T-helper 22 cell (primary cell): ENCODE results near the gene ADAMTS15.
A peak's percentile ranks its signal among the peaks of the same experiment; 100 is the strongest.

Experiments used
- DNase-seq: peaks from one replicate; pipeline ENCODE4 v3.0.0-alpha.2; 2020; ENCODE audit warnings: low read depth

Gene ADAMTS15

DNA sequence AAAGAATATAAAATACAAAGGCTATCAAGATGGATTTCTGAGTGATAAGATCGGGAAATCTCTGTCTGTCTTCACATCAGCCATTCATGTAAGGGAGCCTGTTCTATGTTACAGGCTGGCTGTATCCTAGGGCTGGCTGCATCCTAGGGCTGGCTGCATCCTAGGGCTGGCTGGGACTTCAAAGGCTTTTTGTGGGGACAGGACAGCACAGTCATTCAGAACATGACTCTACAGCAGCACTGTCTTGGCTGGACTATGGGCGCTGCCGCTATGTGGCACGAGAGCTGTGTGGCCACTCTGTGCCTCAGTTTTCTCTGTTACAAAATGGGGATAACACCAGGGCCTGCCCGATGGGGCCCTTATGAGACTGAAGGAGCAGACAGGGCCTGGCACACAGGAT is 30.2 kb upstream of the ADAMTS15 start:
- no peak for DNase-seq

- DNase-seq: no peak
Observed at GRCh38 chr11:130418756-130419155, 29.7 kb upstream of the ADAMTS15 start.

DNA sequence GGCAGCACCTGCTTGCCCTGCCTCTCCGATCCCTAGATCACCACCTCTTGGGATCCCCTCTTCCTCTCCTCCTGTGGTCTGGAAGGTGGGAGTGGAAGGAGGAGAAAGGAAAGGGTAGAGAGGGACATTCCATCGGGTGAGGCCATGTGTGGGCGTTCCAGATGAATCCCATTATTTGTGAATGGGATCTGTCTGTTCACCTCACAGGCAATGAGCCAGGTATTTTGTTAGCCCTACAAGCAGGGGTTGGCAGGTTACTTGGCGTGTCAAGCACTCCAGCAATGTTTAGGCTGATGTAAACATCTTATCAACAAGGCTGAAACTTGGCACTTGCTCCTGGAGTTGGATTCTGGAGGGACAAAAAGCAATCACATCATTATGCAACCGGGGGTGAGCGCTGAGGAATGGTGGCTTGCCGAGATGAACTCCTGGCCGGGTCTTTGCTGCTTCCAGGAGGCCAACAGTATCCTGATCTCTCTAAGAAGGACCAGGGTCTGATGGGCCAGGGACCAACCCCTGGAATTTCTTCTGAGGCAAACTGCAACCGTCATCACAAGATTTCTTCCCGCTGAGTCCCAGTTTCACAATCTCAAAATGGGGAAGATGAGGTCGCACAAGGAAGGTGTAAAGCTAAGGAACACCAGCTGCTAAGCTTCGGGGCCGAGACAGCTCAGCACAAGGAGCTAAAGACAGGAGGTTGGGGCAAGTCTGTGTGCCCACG is 27.8 kb upstream of the ADAMTS15 start:
- no peak for DNase-seq

DNA sequence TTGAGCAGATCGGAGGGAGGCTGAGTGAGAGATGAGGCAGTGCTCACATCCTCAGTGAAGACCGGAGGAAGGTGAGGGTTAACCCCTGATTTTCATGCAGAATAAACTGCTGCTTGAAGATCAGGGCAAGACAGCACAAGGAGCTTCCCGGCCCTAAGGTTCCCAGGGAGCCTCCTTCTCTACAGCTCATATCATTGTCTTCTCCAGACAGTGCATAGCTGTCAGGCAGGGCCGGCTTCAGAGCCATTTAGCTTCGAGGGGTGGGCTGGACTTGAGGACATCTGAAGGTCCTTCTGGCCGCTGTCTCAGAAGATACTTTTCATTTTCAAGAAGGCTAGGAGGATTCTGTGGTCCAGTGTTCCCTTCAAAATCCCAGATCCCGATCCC is 27.3 kb upstream of the ADAMTS15 start:
- DNase-seq: no peak

DNA sequence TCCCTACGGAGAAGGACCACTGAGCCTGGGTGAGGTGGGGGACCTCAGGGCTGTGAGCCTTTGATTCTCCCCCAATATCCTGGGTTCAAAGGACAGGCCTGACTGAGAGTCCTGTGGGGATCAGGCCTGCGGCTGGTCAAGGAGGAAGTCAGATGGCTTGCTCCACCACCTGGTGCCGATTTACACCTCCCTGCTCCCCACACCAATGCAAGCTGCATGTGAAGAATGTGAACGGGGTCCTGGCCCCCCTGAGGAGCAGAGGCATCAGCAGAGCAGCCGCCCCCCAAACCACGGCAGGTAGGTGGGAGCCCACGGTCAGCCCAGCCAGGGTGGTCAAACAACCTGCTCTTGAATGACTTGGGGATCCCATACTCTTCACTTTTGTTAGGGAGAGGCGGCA is 26.7 kb upstream of the ADAMTS15 start:
- DNase-seq: no peak

DNA sequence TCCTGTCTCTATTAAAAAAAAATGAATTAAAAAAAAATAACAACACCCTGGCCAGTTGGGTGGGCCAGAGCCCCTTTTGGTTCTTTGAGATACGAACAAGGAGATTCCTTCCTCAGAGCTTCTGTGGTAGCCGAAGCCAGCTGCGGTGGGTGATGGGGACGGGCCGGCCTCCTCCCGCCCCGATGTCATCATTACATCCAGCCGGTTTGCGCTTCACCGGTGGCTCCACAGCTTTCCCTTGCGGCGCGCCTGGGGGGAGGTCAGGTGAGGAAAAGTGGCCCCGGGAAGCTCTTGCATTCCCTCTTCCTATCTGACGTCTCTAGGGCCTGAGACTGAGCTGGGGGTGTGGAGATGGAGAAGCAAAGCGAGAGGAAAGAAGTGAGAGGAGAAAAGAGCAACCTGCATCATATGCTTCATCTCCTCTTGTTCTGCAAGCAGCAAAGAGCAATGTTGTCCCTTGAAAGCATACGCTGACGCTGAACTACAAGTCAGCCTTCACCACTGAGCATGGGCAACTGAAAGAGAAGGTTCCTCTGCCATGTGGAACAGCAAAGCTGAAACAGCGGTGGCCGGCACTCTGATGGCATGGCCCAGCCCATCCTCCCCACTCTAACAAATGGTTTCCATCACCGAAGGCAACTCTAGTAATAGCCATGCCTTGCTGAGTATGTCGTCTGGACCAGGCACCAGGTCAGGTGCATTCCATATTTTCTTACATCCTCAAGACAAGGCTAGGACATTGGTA is 26.0 kb upstream of the ADAMTS15 start:
- DNase-seq: no peak

DNA sequence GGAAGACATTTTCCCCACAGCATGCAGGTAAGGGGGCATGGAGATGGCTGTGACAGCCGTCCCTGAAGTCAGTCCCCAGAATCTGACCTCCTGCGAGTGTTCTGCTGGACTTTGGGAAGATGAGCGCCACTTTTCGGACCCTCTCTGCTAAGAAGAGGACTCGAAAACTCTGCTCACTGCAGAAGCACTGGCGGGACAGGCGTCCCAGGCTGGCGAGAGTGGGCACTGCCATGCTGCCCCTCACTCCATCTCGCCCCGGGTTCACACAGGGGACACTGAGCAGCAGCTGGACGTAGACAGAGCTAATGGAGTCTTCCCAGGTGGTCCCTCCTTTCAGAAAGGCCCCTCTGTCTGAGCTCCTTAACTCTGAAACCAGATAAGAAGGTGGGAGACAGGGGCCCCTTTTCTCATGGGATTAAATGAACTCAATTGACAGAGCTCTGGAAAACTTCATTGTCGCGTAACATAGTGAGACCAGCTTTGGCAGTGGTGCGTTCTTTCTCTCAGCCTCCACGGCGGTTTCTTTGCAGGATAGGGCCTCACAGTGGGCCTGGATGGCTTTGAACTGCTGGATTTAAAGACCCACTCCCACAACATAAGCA is 24.8 kb upstream of the ADAMTS15 start:
- DNase-seq: no peak

- DNase-seq: no peak
Observed at GRCh38 chr11:130424613-130425140, 23.8 kb upstream of the ADAMTS15 start.

- DNase-seq: no peak
Observed at GRCh38 chr11:130425156-130425555, 23.3 kb upstream of the ADAMTS15 start.

DNA sequence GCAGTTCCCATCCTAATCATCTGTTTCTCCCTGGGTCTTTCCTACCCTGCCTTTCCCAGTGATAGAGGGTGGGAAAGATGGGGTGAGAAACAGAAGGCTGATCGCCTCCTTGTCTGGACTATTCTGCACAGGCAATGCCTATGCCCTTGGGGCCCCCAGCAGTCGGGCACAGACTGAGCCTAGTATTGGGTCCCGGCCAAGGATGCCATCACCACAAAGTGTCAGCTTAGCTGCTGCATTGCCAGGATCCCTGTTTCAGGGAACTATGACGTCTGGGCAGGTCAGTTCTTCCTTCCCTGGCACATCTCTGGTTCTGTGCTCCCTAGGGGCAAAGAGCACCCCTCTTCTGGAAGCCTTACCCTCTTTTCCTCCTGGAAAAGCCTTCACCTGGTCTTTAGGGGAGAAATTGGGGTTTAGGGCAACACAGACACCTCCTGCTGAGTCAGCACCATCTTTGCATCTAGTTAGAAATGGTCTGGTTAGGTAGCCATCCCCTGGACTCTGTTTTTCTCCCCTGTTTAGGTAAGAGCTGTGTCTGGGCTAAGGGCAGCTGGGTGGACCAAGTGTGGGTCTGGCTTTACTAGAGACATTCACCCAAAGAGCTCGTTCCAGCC is 22.1 kb upstream of the ADAMTS15 start:
- no peak for DNase-seq

DNA sequence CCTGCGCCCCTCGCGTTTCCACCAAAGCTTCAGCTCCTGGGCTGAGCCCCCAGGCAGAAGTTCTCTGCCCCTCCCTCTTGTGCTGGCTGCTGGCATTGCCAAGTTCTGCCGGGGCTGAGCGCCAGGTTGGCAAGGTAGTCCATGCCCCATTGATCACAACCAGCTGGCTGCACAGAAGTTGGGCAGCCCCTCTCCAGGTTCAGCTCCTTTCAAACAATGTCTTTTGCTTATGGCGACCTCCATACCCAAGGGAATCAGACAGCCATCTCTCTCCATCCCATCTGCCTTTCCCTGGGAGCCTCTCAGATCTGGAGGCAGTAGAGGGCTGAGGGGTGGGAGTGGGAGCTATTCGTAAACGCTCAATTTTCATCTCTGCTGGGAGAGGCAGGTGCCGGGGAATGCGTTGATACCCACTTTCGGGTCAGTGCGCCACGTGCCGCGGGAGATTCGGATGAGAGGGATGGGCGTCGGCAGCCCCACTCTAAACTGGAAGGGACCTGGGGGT is 21.6 kb upstream of the ADAMTS15 start:
- DNase-seq: no peak

GRCh38 chr11:130427581-130428315 is 20.7 kb upstream of the ADAMTS15 start:
- DNase-seq: no peak

DNA sequence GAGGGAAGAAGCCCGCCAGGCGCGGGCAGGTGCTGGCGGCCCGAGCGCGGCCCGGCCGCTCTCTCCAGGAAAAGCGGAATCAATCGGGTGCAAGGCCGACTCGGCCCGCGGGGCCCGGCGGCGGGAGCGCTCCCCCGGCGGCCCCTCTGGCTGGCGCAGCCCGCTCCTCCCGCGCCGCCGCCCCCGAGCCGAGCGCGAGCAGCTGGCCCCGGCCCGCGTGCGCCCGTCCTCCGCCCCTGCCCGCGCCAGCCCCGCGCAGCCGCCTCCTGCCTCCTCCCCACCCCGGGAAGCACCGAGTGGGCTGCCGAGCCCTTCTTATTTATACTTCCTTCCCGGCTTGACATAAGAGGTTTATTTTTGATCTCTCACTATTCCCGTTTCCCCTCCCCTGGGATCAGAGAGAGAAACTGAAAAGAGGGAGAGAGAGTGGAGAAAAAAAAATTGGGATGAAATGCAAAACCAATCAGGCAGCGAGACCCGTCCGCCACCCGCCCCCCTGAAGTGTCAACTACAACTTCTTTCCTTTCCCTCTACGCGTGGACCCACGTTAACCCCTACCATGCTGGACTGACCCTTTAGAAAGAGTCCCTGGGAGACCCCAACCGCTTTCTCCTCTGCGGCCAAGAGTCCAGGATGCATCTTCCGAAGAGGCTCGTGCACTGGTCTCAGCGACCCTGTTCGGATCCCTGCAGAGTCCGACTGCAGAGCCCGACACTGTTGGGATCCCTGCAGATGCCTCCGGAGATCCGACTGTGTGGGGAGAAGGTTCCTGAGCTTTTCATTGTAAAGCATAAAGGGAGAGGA is 19.9 kb upstream of the ADAMTS15 start, which contains the start of gene ADAMTS8:
Gene ADAMTS8, minus strand, starts transcription at position 294 of the 804 bp plus-strand sequence. CDS start 323 bp downstream, outside the sequence.
- DNase-seq: no peak

- DNase-seq: no peak
Observed at GRCh38 chr11:130429120-130429681, 19.2 kb upstream of the ADAMTS15 start.

DNA sequence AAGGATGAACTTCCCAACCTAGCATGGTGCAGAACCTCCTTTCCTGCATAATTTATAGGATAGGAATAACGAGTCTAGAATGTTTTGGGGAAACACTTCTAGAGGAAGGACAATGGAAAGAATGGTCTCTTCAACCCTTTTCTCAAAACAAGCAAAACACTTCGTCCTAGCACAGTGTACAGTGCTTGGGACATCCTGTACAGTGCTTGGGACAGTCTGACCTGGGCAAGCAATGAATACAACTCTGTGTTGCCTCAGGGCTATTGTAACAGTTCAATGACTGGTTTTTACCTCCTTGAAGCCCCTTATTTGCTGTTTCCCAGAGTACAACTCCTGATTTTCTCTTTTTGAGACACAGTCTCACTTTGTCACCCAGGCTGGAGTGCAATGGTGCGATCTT is 18.5 kb upstream of the ADAMTS15 start:
- no peak for DNase-seq

GRCh38 chr11:130431331-130431773 is 17.1 kb upstream of the ADAMTS15 start:
- DNase-seq: peak; percentile 31

DNA sequence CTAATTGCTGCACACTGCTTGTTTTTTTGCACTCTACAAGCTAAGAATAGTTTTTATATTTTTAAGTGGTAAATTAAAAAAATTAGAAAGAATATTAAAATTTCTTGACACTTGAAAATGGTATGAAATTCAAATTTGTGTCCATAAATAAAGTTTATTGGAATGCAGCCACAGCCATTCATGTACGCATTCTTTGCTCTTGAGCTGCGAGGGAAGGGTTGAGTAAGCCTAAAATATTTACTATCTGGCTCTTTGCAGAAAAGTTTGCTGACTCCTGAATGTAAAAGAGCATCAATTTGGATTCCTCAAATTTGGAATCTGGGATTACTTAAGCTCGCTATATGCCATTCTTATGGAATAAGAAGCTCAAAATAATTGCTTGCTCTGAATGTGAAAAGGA is 16.6 kb upstream of the ADAMTS15 start:
- no peak for DNase-seq

GRCh38 chr11:130433357-130433756 is 15.1 kb upstream of the ADAMTS15 start:
- no peak for DNase-seq

DNA sequence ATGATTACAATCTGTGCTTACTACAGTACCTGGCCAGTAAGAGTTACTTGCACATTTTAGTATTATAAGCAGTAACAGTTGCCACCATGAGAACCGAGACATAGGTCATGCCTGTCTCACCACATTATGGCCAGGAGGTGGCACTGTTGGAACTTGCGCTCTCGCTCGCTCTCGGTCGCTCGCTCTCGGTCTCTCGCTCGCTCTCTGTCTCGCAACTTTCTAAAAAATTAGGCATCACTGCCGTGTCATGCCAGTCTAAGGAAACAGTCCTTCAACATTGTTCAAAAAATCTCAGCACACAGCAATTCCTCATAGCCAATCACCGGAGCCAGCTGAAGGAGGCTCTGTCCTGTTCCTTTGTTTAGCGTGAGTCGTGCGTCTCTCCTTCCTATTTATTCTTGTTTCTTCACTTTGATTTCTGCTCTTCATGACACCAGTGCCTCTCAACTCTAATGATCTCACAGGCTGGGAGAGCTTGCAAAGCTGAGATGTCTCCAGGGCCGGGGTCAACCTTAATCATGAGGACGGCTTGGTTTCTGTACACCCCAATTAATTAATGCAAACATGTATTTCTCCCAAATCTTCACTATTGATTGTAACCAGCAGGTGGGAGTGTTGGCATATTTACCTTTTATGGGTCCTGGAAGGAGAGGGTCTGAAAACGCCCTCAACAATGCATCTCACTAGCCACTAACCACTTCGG is 13.8 kb upstream of the ADAMTS15 start:
- peak; percentile 17 for DNase-seq

DNA sequence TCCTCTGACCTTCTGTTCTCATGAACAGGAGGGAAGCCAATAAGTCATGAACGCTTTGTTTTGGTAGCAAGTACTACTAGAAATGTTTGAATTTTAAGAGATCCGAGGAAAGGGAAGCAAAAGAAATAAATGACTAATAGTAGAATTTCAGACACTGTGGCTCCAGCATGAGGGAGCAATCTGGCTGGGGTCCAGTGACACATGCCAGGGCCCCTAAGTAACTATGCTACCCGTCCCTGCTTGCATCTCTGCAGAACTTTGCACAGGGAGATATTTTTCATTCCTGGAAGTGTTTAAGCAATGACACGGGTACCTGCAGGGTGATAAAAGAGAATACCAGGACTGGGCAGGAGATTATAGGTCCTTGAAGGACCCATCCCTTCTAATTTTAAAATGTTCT is 12.8 kb upstream of the ADAMTS15 start:
- no peak for DNase-seq
